Loucy (cell line): Measurements from ENCODE around the gene KLHL17.

ENCODE experiments used
- CTCF ChIP-seq: fragments of 200-600 bp; sonication (generic); conservative IDR thresholded peaks from 2 replicates; pipeline ENCODE4 v1.5.1; 2014; ENCODE audit warnings: mild to moderate bottlenecking, antibody characterized with exemption, low read length
- EZH2phosphoT487 ChIP-seq: fragments of 200-600 bp; IDR thresholded peaks from 2 replicates; pipeline ENCODE4 v1.6.1; 2018; ENCODE audit warnings: antibody characterized with exemption, mild to moderate bottlenecking, moderate library complexity, borderline replicate concordance

- no peak for TF ChIP-seq CTCF
- TF ChIP-seq EZH2phosphoT487 = no peak
Measured at GRCh38 chr1:942864-943533, 17.4 kb upstream of the KLHL17 start.
